ENCODE data around the gene TMEM9.

TMEM9 gene

DNA sequence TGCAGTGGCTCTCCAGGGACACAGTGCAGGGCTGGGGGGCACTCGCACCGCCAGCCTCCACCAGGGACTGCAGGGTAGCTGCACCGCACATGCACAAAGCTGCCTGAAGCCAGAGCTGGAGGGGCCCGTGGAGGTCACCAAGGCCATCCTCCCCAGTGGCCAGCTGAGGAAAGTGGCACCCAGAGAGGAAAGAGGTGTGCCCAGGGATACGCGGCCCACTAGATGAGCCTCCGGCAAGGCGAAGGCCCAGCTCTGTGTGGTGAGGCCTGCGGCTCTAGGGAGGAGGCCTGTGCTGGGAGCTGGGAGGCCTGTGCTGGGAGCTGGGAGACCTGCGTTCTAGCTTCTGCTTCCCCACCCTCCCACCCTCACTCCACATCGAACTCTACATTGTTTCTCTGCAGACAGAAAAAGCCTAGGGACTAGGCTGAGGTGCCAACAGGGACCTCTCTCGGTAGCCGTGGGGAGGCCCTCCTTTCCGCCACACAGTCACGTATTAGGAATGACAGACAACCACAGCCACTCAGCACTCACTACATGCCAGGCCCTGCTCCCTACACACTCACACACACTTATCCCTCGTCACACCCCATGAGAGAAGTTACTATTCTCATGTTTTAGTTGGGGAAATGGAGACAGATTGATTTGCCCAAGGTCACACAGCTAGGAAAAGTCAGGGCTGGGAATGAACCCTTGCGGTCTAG, 26.4 kb downstream of the TMEM9 start:
- peak; percentile 43 to 47 for DNase-seq (ENCODE audit: low read depth in 2 of 2)

DNA sequence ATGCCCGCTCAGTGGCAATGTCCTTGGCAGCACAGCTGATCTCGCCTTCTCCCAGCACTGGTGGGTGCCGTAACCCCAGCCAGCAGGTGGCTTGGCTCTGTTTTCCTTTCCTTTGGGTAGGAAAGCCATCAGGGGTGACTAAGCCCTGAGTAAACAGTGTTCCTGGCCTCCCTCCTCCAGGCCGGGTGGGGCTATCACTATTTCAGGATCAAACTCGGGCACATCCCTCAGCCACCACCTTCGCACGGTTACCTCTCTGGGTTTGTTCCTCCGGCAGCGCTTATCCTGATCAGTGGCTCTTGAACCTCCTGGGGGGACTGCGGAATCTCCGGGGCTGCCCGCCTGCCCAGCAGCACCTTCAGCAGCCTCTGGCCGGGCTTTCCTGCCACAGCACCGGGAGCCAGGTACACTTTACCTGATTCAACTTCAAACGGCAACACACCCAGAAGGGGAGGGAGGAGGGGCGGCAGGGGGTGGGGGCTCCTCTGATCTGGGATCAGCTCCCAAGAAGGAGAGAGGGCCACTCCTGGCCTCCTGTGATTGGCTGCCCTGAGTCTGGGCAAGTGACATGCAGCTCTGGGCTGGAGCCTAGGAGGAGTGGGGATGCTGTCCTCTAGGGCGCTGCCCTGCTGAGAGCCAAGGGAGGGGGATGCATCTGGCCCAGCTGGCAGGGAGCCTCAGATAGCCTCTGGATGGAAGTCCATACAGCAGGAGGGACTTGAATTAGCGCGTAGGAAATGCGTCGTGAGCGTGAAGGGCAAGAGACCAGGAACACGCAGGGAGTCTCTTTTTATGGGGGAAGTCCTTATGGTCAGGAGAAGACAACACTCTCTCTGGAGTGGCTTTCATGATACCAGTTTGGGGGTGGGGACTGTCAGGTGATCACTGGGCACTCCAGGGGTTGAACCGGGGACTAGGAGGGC, 27.2 kb downstream of the TMEM9 start, which contains the start of gene ASCL5:
Gene ASCL5 (minus strand): TSS at position 353 of the 923 bp plus-strand sequence. CDS start 11,812 bp downstream, outside the sequence.
- DNase-seq (ENCODE audit: low read depth in 2 of 2) = no peak

DNA sequence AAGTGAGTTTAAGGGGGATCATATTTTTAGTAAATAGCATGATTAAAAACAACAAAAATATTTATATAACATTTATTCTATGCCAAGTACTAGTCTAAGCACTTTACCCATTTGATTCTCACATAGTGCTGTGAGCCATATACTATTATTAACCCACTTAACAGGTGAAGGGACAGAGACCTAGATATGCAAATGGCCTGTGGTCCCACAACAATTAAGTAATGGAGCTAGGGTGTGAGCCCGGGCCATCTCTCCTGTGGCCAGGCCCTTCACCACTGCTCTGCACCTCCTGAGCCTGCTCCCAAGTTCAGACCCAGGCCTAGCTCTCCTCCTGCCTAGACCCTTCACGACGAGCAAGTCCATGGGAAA, 27.8 kb downstream of the TMEM9 start:
- DNase-seq (ENCODE audit: low read depth in 2 of 2) = no peak

DNA sequence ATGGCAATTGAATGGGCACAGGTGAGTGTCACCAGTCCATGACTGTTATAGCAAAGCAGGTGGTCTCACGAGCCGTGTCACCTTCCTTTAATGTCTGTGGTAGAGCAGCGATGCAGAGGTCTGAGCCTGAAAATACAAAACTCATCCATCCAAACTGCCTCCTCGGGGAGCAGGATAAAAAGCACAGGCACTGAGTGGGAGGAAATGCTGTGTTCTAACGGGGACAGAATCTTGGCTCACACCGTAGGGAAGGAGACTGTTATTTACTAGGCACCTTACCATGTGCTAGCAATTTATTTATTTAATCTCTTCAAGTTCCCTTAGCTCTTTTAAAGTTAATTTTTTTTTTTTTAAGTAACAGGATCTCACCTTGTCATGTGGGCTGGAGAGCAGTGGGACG, 28.5 kb downstream of the TMEM9 start:
- no peak for DNase-seq (ENCODE audit: low read depth in 2 of 2)

GRCh38 chr1:201125019-201125418, 29.3 kb downstream of the TMEM9 start:
- no peak for DNase-seq (ENCODE audit: low read depth in 2 of 2)

GRCh38 chr1:201123866-201124265, 30.4 kb downstream of the TMEM9 start:
- no peak for DNase-seq (ENCODE audit: low read depth in 2 of 2)

DNA sequence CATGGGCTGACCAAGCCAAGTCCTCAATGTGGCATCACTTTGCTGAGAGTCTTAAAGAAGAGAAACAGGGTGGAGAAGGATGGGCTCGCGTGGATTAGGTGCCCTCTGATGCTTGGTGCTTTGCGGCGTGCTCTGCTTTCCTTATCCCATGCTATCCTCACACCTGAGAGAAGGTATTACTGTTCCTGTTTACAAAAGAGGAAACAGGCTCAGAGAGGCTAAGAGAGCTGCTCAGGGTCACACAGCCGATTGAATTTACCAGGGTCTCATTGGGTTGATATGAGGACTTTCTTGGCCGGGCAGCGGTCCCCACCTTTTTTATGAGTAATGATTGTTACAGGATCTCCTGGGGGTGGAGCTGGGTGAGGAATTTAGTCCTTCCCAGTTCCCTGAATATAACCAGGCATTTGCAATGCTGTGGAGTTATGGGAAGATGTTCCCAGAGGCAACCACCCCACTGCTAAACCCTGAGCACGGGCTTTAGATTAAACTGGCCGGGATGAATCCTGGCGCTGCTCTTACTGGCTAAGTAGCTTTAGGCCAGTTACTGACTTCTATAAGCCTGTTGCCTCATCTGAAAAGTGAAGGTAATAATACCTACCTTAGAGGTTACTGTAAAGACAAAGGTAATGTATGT, 31.8 kb downstream of the TMEM9 start:
- no peak for DNase-seq (ENCODE audit: low read depth in 2 of 2)

DNA sequence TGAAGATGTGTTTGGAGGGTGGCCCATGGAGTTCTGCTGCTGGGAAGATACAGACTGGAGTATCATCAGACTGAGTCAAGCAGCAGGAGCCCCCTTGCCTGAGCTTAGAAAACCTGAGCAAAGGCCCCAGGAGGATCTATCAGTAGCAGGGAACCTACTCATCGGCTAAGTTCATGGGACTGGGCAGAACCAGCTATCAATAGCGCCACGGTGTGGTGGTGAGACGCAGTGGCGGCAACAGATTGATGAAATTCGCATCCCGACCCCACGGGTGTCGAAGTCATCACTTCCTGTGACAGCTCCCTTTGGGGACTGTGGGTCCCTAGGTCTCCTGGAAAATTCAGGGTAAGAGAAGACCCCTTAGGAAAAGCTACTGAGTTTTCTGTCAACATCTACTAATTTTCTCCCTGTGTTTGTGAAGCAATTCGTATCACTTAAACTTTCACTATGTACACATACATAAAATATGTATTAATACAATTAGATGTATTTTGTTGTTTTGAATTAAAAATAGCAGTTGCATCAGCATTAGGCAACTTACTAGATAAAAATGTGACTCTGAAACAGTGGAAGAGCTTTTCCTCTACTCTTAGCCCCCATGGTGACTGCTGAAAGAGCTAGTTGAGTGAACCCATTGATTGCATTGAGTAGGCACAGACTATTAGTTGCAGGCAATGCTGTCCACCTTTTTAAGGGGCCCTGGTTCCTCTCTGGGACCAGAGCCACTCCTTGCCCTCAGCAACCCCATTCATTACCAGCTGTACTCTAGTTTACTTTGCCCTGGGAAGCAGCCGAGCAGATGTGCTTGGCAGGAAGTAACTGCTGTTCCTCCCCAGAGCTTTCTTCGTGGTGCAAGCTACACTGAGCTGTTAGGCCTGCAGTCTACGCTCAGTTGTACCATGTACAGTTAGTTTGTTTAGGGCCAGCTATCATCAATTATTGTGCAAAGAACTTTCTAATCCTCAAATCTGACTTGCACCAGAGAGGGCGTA, 34.8 kb downstream of the TMEM9 start:
- DNase-seq (ENCODE audit: low read depth in 2 of 2) = no peak

- no peak for DNase-seq (ENCODE audit: low read depth in 2 of 2)
These were observed 38.2 kb downstream of the TMEM9 start for GRCh38 chr1:201116091-201116490.

DNA sequence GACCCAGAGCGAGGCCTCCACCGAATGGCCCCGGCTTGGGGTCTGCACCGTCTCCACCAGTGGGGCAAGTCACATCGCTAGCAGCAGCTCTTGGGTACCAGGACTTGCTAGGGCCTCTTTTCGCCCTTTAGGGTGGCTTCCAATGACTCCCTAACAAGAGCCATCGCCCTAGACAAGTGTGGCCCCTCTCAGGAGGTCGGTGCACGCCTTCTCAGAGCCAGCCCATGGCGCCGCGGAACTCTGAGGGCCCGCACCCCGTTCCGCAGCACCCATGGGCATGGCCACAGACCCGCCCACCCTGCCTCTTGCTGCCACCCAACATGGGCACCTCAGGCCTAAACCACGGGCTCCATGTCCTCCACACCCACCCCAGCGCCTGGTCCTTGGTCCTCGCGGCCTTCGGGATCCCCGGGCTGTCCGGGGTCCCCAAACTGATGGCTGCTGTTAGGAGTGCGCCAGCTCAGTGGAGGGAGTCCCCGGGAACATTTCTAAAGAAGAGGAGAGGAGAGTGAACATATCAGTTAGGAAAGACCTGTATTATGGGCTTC, 38.8 kb downstream of the TMEM9 start:
- DNase-seq (ENCODE audit: low read depth in 2 of 2) = no peak

- peak; percentile 87 to 89 for DNase-seq (ENCODE audit: low read depth in 2 of 2)
These were observed 39.8 kb downstream of the TMEM9 start for GRCh38 chr1:201114245-201115131.

DNA sequence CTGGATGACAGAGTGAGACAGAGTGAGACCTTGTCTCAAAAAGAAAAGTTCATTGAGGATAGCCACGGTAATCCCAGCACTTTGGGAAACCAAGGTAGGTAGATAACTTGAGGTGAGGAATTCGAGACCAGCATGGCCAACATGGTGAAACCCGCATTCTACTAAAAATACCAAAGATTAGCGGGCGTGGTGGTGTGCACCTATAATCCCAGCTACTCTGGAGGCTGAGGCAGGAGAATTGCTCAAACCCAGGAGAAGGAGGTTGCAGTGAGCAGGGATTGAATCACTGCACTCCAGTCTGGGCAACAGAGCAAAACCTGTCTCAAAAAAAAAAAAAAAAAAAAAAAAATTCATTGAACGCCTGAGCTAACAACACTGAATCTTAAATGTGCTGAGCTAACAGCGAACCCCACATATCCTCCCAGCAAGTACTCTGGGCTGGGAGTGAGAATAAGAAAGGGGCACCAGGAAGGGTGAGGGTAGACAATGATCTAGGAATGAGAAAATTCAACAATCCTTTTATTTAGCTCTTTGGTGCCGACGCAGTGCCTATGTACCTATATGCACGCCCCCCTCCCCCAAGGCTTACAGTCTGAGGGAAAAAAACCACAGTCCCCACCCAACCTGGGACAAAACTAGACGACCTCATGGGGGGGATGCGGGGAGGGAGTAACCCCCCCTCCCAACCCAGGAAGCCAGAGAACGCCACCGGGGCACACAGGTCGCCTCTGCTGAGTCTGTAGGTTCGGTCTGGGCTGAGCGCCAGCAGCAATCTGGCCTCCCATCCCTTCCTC, 40.6 kb downstream of the TMEM9 start:
- no peak for DNase-seq (ENCODE audit: low read depth in 2 of 2)

GRCh38 chr1:201112926-201113325, 41.3 kb downstream of the TMEM9 start:
- DNase-seq (ENCODE audit: low read depth in 2 of 2) = no peak

- no peak for DNase-seq (ENCODE audit: low read depth in 2 of 2)
These were observed 42.0 kb downstream of the TMEM9 start, which contains the start of gene CACNA1S for GRCh38 chr1:201112173-201112731. TSS of gene CACNA1S (minus strand) at chr1:201112426. CDS start at chr1:201112339, 87 bp downstream.

- DNase-seq (ENCODE audit: low read depth in 2 of 2) = no peak
These were observed 42.6 kb downstream of the TMEM9 start for GRCh38 chr1:201111672-201112071.

GRCh38 chr1:201111156-201111555, 43.1 kb downstream of the TMEM9 start:
- no peak for DNase-seq (ENCODE audit: low read depth in 2 of 2)

GRCh38 chr1:201110616-201111015, 43.7 kb downstream of the TMEM9 start:
- DNase-seq (ENCODE audit: low read depth in 2 of 2) = no peak

DNA sequence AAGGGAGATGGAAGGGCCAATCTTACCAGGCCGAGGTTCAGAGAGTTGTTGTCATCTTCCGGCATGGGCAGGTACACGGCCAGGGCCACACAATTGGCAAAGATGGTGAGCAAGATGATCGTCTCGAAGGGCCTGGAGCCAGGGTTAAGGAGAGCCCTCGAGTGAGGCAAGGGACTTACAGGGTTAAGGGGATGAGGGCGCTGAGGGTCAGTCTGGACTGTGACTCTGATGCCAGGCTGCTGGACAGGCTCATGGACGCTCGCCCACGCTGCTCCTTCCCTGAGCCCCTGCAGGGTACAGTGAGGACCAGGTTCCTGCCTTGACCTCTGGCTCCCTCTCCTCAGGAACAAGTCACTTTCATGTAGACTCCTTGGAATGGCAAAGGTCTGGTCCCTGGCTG, 44.1 kb downstream of the TMEM9 start:
- no peak for DNase-seq (ENCODE audit: low read depth in 2 of 2)

DNA sequence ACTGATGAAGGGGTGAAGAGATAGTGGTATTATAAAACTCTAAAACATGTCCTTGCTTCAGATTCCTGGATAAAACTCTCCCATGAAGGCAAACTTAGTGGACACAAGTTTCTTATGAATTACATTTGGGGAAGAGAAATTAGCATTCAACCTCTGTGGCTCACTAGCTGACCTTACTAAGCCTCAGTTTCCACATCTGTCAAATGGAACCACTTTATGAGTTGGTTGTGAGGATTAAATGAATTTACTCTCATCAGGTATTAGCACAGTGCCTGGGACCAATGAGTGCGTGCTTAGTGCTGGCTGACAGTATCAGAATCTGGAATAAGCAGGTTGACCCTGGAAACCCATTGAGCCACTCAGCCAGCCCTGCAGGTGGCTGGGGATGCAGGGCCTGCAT, 44.6 kb downstream of the TMEM9 start:
- DNase-seq (ENCODE audit: low read depth in 2 of 2) = no peak
